Fibroblast of villous mesenchyme (primary cell): ENCODE data around the gene NANOS2. TPM values are rescaled to one million over a fixed set of nuclear protein-coding genes. Genes with fewer than 3 reads are reported as not detected.

Source experiments
- DNase-seq: peaks from one replicate; pipeline ENCODE4 v3.0.0-alpha.2; 2010; ENCODE audit warnings: low read depth
- H3K4me3 ChIP-seq: 2 replicates; pipeline ENCODE4 v1.5.1; 2011; ENCODE audit warnings: low read depth, mild to moderate bottlenecking, low read length
- CTCF ChIP-seq: IDR thresholded peaks from 2 replicates; pipeline ENCODE4 v1.5.1; 2012; ENCODE audit warnings: low read depth, mild to moderate bottlenecking, low read length; ENCODE audit not compliant: insufficient read depth
- total RNA-seq: library from RNA; depleted of rRNA; stranded (reverse); fragments of >200 nt; gene quantifications from 2 replicates; pipeline ENCODE4 v1.2.3, GENCODE V29; 2012

NANOS2 gene
- total RNA-seq, 1 donor = not detected

GRCh38 chr19:45865269-45865948, 49.2 kb downstream of the NANOS2 start:
- no peak for DNase-seq
- TF ChIP-seq CTCF = no peak
- no peak overlapping the region for H3K4me3 ChIP-seq

- no peak overlapping the region for H3K4me3 ChIP-seq
- TF ChIP-seq CTCF = no peak
- no peak for DNase-seq
These were observed 49.9 kb downstream of the NANOS2 start for GRCh38 chr19:45864629-45865082.

GRCh38 chr19:45863840-45864628, 50.5 kb downstream of the NANOS2 start, which contains the start of gene FOXA3:
Gene FOXA3 (plus strand): TSS chr19:45864326. CDS start chr19:45864457, 131 bp downstream.
- H3K4me3 ChIP-seq = peak within 1 kb of the TSS; percentile 98
- peak; percentile 28 for DNase-seq
- peak; percentile 46 for TF ChIP-seq CTCF

GRCh38 chr19:45863335-45863839, 51.2 kb downstream of the NANOS2 start:
- peak overlapping the region; percentile 98 for H3K4me3 ChIP-seq
- TF ChIP-seq CTCF = no peak
- no peak for DNase-seq

Other genes starting within 250 kb of the NANOS2 start
- gene GIPR, start 246.6 kb downstream of the NANOS2 start, total RNA-seq = 0.32 TPM in 1 of 2 replicates, not detected in the other
- gene SNRPD2, start 222.8 kb downstream of the NANOS2 start, total RNA-seq = 191 and 217 TPM in 2 replicates
- 28.0 and 29.8 TPM in 2 replicates for gene QPCTL, start 222.1 kb downstream of the NANOS2 start, total RNA-seq
- gene FBXO46, start 183.9 kb downstream of the NANOS2 start, total RNA-seq = 7.4 and 12.5 TPM in 2 replicates
- not detected in 2 replicates for gene MEIOSIN, start 181.3 kb downstream of the NANOS2 start, total RNA-seq
- gene SIX5, start 145.5 kb downstream of the NANOS2 start, total RNA-seq = 8.4 and 8.6 TPM in 2 replicates
- 46.4 and 53.1 TPM in 2 replicates for gene DMPK, start 132.3 kb downstream of the NANOS2 start, total RNA-seq
- 53.5 and 54.8 TPM in 2 replicates for gene DMWD, start 121.9 kb downstream of the NANOS2 start, total RNA-seq
- under 0.01 and 0.32 TPM in 2 replicates for gene RSPH6A, start 99.5 kb downstream of the NANOS2 start, total RNA-seq
- 37.1 and 38.7 TPM in 2 replicates for gene SYMPK, start 51.6 kb downstream of the NANOS2 start, total RNA-seq
- not detected in 2 replicates for gene FOXA3, start 50.5 kb downstream of the NANOS2 start, total RNA-seq
- 26.3 and 30.9 TPM in 2 replicates for gene IRF2BP1, start 28.6 kb downstream of the NANOS2 start, total RNA-seq
- 2.6 TPM in 2 replicates for gene MYPOP, start 12.2 kb downstream of the NANOS2 start, total RNA-seq
- gene NOVA2, start 59.1 kb upstream of the NANOS2 start, total RNA-seq = not detected in 2 replicates
- gene CCDC61, start 80.7 kb upstream of the NANOS2 start, total RNA-seq = 3.9 and 6.1 TPM in 2 replicates
- not detected in 2 replicates for gene PGLYRP1, start 108.3 kb upstream of the NANOS2 start, total RNA-seq
- not detected in 2 replicates for gene IGFL4, start 126.2 kb upstream of the NANOS2 start, total RNA-seq
- gene IGFL3, start 209.9 kb upstream of the NANOS2 start, total RNA-seq = not detected in 2 replicates
- not detected in 2 replicates for gene IGFL2, start 233.5 kb upstream of the NANOS2 start, total RNA-seq